Endothelial cell of umbilical vein (primary cell): ENCODE results near the gene CBX4. TPM values are rescaled to one million over a fixed set of nuclear protein-coding genes. Genes with fewer than 3 reads are reported as not detected.

Source experiments
- BruUV-seq: library from RNA; stranded (reverse); fragments of 400-500 nt; replicated peaks from 2 replicates; lab custom pipeline; 2021; lab: Mats Ljungman, UMichigan
- CTCF ChIA-PET: fragments of 300-600, 350-600 bp; sonication (Branson Sonifier 250); formaldehyde crosslinking; loops from one replicate; lab custom pipeline; 2021; ENCODE audit warnings: antibody characterized with exemption, inconsistent platforms; lab: Charles Lee
- POLR2A ChIA-PET: fragments of 300-600, 350-600 bp; sonication (Branson Sonifier 250); formaldehyde crosslinking; loops from one replicate; lab custom pipeline; 2021; ENCODE audit warnings: antibody characterized with exemption, inconsistent platforms; lab: Charles Lee
- DNase-seq: peaks from one replicate; pipeline ENCODE4 v3.0.0-alpha.2; 2011; ENCODE audit warnings: low read depth, low spot score
- FAIRE-seq: peaks from 2 replicates; lab custom pipeline; 2011; peaks lifted over from hg19 to GRCh38; lab: Jason Lieb, UNC
- H2AFZ ChIP-seq: 2 replicates; pipeline ENCODE4 v1.6.0; 2012; ENCODE audit warnings: low read depth, low read length, control low read depth, inconsistent platforms
- H3K27ac ChIP-seq: 2 replicates; pipeline ENCODE4 v1.5.1; 2011; ENCODE audit warnings: low read depth, mild to moderate bottlenecking, control low read depth, low read length, moderate library complexity; ENCODE audit not compliant: insufficient read depth
- H3K27me3 ChIP-seq, 2 experiments: 2 replicates each; pipeline versions ENCODE4 v1.6.0 to v1.6.1; 2011; ENCODE audit warnings: low read length in 2 of 2, mixed read lengths in 1 of 2; ENCODE audit not compliant: control insufficient read depth in 2 of 2, insufficient read depth in 2 of 2
- H3K36me3 ChIP-seq, 2 experiments: 2 replicates in 1 of 2; 3 replicates in 1 of 2; pipeline ENCODE4 v1.5.1; 2011; ENCODE audit warnings: low read length in 2 of 2, mild to moderate bottlenecking in 1 of 2, moderate library complexity in 1 of 2; ENCODE audit not compliant: control insufficient read depth in 2 of 2, insufficient read depth in 2 of 2; ENCODE audit errors: extremely low read depth in 1 of 2
- H3K4me1 ChIP-seq: 3 replicates; pipeline ENCODE4 v1.5.1; 2011; ENCODE audit warnings: mild to moderate bottlenecking, low read length; ENCODE audit not compliant: control insufficient read depth, insufficient read depth; ENCODE audit errors: extremely low read depth
- H3K4me2 ChIP-seq: 2 replicates; pipeline ENCODE4 v1.6.1; 2011; ENCODE audit warnings: low read length, control low read depth, mixed read lengths; ENCODE audit not compliant: insufficient read depth
- H3K4me3 ChIP-seq, 3 experiments: fragments of 200-600 bp in 1 of 3; sonication (generic), shearing (Covaris generic) in 1 of 3; replicated peaks in 1 of 3; 2 replicates each; pipeline ENCODE4 v1.5.1; 2011 to 2016; ENCODE audit warnings: control low read depth in 3 of 3, low read length in 3 of 3, mild to moderate bottlenecking in 2 of 3, inconsistent platforms in 1 of 3, low read depth in 1 of 3, moderate library complexity in 1 of 3; ENCODE audit not compliant: insufficient read depth in 1 of 3
- H3K79me2 ChIP-seq: 2 replicates; pipeline ENCODE4 v1.6.0; 2012; ENCODE audit warnings: low read length, inconsistent platforms; ENCODE audit not compliant: control insufficient read depth, insufficient read depth
- H3K9ac ChIP-seq: replicated peaks from 2 replicates; pipeline ENCODE3; 2011; ENCODE audit warnings: low read length, control low read depth; ENCODE audit not compliant: insufficient read depth; ENCODE audit errors: extremely low read depth
- H3K9me1 ChIP-seq: replicated peaks from 3 replicates; pipeline ENCODE4 v1.6.0; 2011; ENCODE audit warnings: mild to moderate bottlenecking, low read length; ENCODE audit not compliant: control insufficient read depth, insufficient read depth; ENCODE audit errors: extremely low read depth
- H3K9me3 ChIP-seq: replicated peaks from 2 replicates; pipeline ENCODE4 v1.5.1; 2012; ENCODE audit warnings: low read length, inconsistent platforms; ENCODE audit not compliant: control insufficient read depth, insufficient read depth
- H4K20me1 ChIP-seq: replicated peaks from 2 replicates; pipeline ENCODE3; 2011; ENCODE audit warnings: mild to moderate bottlenecking, low read length; ENCODE audit not compliant: control insufficient read depth, insufficient read depth; ENCODE audit errors: extremely low read depth
- EZH2 ChIP-seq: IDR thresholded peaks from 2 replicates; pipeline ENCODE4 v1.6.1; 2012; ENCODE audit warnings: borderline replicate concordance, low read depth, mild to moderate bottlenecking, moderate library complexity, low read length, inconsistent platforms; ENCODE audit not compliant: severe bottlenecking
- FOS ChIP-seq: IDR thresholded peaks from 2 replicates; pipeline ENCODE4 v1.6.1; 2011; ENCODE audit warnings: mild to moderate bottlenecking, low read length, moderate library complexity, borderline replicate concordance; ENCODE audit not compliant: insufficient read depth
- GATA2 ChIP-seq: IDR thresholded peaks from 2 replicates; pipeline ENCODE4 v1.7.0; 2011; ENCODE audit warnings: low read depth, mild to moderate bottlenecking, moderate library complexity, mixed read lengths, low read length; ENCODE audit not compliant: insufficient read length, insufficient read depth
- JUN ChIP-seq: IDR thresholded peaks from 2 replicates; pipeline ENCODE4 v1.6.1; 2011; ENCODE audit warnings: borderline replicate concordance, low read depth; ENCODE audit not compliant: insufficient read length, insufficient read depth
- MAX ChIP-seq: IDR thresholded peaks from 2 replicates; pipeline ENCODE4 v1.6.1; 2011; ENCODE audit not compliant: insufficient read depth, insufficient read length
- MYC ChIP-seq: IDR thresholded peaks from one replicate; pipeline ENCODE4 v1.6.1; 2011; ENCODE audit warnings: mild to moderate bottlenecking, low read depth, low read length
- POLR2A ChIP-seq: IDR thresholded peaks from 2 replicates; pipeline ENCODE4 v1.6.1; 2012; ENCODE audit warnings: low read depth, mild to moderate bottlenecking, control low read depth, low read length
- POLR2AphosphoS5 ChIP-seq: IDR thresholded peaks from 2 replicates; pipeline ENCODE4 v1.6.1; 2012; ENCODE audit warnings: low read depth, mild to moderate bottlenecking, control low read depth, low read length, moderate library complexity; ENCODE audit not compliant: insufficient read depth
- dilution Hi-C: fragments of 300-500 bp; cut with MboI; formaldehyde crosslinking; loops from one replicate; pipeline ENCODE4 v1.15.0; 2019; ENCODE audit warnings: low sequenced_read_pairs; ENCODE audit not compliant: extremely low pct_ligation_motif_present
- intact Hi-C: fragments of 100-400 bp; cut with micrococcal nuclease; formaldehyde crosslinking; loops from one replicate; pipeline ENCODE4 v1.10.0; 2022
- polyA plus RNA-seq, 4 experiments: library from polyadenylated mRNA; depleted of rRNA in 3 of 4; stranded (reverse) in 3 of 4; unstranded in 1 of 4; fragments of >200 nt; gene quantifications; 2 replicates each; pipeline versions ENCODE4 v1.2.1 to v1.2.3, GENCODE V29; 2011 to 2012; ENCODE audit warnings: missing spikeins in 1 of 4
- total RNA-seq: library from RNA; stranded (reverse); gene quantifications from 2 replicates; pipeline ENCODE4 v1.2.3, GENCODE V29; 2021
- TF ChIP-seq, protein P1 (sequence below), 2 donors: IDR thresholded peaks; 1 replicate in 1 of 2; 2 replicates in 1 of 2; pipeline ENCODE4 v1.5.1; 2011; ENCODE audit warnings: low read length in 2 of 2, mild to moderate bottlenecking in 2 of 2, moderate library complexity in 2 of 2, control low read depth in 1 of 2, inconsistent platforms in 1 of 2, low read depth in 1 of 2; ENCODE audit not compliant: insufficient read depth in 1 of 2; ENCODE audit errors: extremely low read depth in 1 of 2

Gene CBX4
- total and polyA plus RNA-seq, 2 donors (not counting 3 experiments of a cell fraction or from before 2014, with no cell fraction given) = 7.0 to 12.3 TPM

DNA sequence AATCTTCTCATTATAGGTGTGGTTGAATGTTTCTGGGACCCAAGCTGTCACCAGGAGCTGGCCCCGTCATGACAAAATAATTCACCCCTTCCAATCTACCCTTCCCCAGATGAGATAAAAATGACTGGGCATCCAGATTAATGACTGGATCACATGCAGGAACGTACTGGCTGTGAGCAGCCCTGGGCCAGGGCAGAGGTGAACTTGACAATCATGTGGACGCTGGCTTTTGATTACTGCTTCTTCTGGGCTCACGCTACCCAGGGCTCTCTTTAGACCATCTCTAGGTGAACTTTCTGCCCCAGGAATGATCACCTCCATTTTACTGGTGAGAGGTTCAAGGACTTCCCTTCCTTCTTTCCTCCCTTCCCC, 18.3 kb downstream of the CBX4 start:
- ChIA-PET CTCF (interaction anchor here (1.0 to 1.7 kb wide), 2 partner anchors 9 to 14 kb away, joined by 3 read pairs; no protein-coding TSS in a partner anchor), POLR2A (no interaction called here)
- no peaks in the 10 kb centered on the region for H3K4me1 ChIP-seq
- TF ChIP-seq GATA2 = no peak
- TF ChIP-seq EZH2 = no peak
- no peak for TF ChIP-seq JUN
- TF ChIP-seq POLR2A = no peak
- TF ChIP-seq, protein P1, sequence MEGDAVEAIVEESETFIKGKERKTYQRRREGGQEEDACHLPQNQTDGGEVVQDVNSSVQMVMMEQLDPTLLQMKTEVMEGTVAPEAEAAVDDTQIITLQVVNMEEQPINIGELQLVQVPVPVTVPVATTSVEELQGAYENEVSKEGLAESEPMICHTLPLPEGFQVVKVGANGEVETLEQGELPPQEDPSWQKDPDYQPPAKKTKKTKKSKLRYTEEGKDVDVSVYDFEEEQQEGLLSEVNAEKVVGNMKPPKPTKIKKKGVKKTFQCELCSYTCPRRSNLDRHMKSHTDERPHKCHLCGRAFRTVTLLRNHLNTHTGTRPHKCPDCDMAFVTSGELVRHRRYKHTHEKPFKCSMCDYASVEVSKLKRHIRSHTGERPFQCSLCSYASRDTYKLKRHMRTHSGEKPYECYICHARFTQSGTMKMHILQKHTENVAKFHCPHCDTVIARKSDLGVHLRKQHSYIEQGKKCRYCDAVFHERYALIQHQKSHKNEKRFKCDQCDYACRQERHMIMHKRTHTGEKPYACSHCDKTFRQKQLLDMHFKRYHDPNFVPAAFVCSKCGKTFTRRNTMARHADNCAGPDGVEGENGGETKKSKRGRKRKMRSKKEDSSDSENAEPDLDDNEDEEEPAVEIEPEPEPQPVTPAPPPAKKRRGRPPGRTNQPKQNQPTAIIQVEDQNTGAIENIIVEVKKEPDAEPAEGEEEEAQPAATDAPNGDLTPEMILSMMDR (IDR thresholded peaks at IDR 0.05; ENCODE audit: extremely low read depth in 1 of 2, insufficient read depth in 1 of 2, low read depth in 1 of 2, low read length in 2 of 2) = no peak
- no peak for TF ChIP-seq MYC
- no peak for TF ChIP-seq MAX
- TF ChIP-seq POLR2AphosphoS5 = no peak
- no peak for TF ChIP-seq FOS
- H3K9me3 ChIP-seq = no peaks in the 10 kb centered on the region
- H3K9me1 ChIP-seq = no peaks in the 10 kb centered on the region
- H3K4me2 ChIP-seq = no peak overlapping the region
- intact Hi-C loops (no loop called here), dilution Hi-C loops (no loop called here)
- DNase-seq = no peak
- H4K20me1 ChIP-seq = no peaks in the 10 kb centered on the region
- no peak overlapping the region for H3K4me3 ChIP-seq
- BruUV-seq = no TSS peak
- no peaks in the 10 kb centered on the region for H3K79me2 ChIP-seq
- no peak overlapping the region for H2AFZ ChIP-seq
- FAIRE-seq = no peak
- peaks cover 33 to 37% of the 10 kb centered on the region in 2 experiments for H3K27me3 ChIP-seq
- H3K36me3 ChIP-seq = no peaks in the 10 kb centered on the region
- H3K27ac ChIP-seq = no peak overlapping the region
- no peak overlapping the region for H3K9ac ChIP-seq
